Dermis microvascular lymphatic vessel endothelial cell (primary cell): Measurements from ENCODE around the gene MRRF. TPM values are rescaled to one million over a fixed set of nuclear protein-coding genes. Genes with fewer than 3 reads are reported as not detected.
A peak's percentile ranks its signal among the peaks of the same experiment; 100 is the strongest.
"Not testable (repeated sequence)": the region's sequence is repeated elsewhere in the genome, so short reads cannot be mapped to it uniquely, and the experiment has no call there.

Experiments used
- DNase-seq, 2 donors: peaks; one replicate each; pipeline versions ENCODE4 v3.0.0 to v3.0.0-alpha.2; 2010; ENCODE audit warnings: low read depth in 2 of 2
- total RNA-seq: library from RNA; depleted of rRNA; stranded (reverse); fragments of >200 nt; gene quantifications from 2 replicates; pipeline ENCODE4 v1.2.1, GENCODE V29; 2014

MRRF gene
- total RNA-seq, 1 donor from 2014 or later = 34.1 TPM

- no peak for DNase-seq
Observed at GRCh38 chr9:122354536-122355199, 90.0 kb downstream of the MRRF start.

GRCh38 chr9:122355336-122355875 lies 90.7 kb downstream of the MRRF start:
- DNase-seq = no peak

GRCh38 chr9:122356627-122357026 lies 91.9 kb downstream of the MRRF start:
- DNase-seq = no peak

- DNase-seq = no peak
Observed at GRCh38 chr9:122360891-122361290, 96.2 kb downstream of the MRRF start.

GRCh38 chr9:122363131-122363530 lies 98.4 kb downstream of the MRRF start:
- DNase-seq = not testable (repeated sequence)

GRCh38 chr9:122364117-122364782 lies 99.6 kb downstream of the MRRF start:
- DNase-seq = no peak

- DNase-seq = no peak
Observed at GRCh38 chr9:122364783-122365150, 100.1 kb downstream of the MRRF start.

- no peak for DNase-seq
Observed at GRCh38 chr9:122366074-122366660, 101.5 kb downstream of the MRRF start.

- no peak for DNase-seq
Observed at GRCh38 chr9:122367065-122367464, 102.4 kb downstream of the MRRF start.

- DNase-seq = no peak
Observed at GRCh38 chr9:122367774-122368460, 103.2 kb downstream of the MRRF start.

- DNase-seq = no peak
Observed at GRCh38 chr9:122368642-122369041, 104.0 kb downstream of the MRRF start.

GRCh38 chr9:122370303-122370702 lies 105.6 kb downstream of the MRRF start:
- no peak for DNase-seq

GRCh38 chr9:122370869-122371755 lies 106.4 kb downstream of the MRRF start, which contains the start of gene PTGS1:
Gene PTGS1, plus strand, starts transcription at chr9:122371024. Its CDS starts 61 bp downstream, at chr9:122371085.
- peak in 1 of 2 donors; percentile 41 for DNase-seq

GRCh38 chr9:122371846-122372245 lies 107.2 kb downstream of the MRRF start:
- DNase-seq = no peak

GRCh38 chr9:122372856-122373845 lies 108.5 kb downstream of the MRRF start:
- DNase-seq = no peak

GRCh38 chr9:122374885-122375420 lies 110.3 kb downstream of the MRRF start:
- DNase-seq = peak in 1 of 2 donors; percentile 32

- DNase-seq = no peak
Observed at GRCh38 chr9:122376796-122377195, 112.1 kb downstream of the MRRF start.

- DNase-seq = no peak
Observed at GRCh38 chr9:122377241-122378164, 112.8 kb downstream of the MRRF start.
